ENCODE data around the gene USP37.
A peak's percentile ranks its signal among the peaks of the same experiment; 100 is the strongest.

USP37 gene

GRCh38 chr2:218425531-218425930, 142.6 kb downstream of the USP37 start:
- no peaks in the 10 kb centered on the region for H3K9me3 ChIP-seq (ENCODE audit: control insufficient read depth in 5 of 5, low read length in 5 of 5)
- no peak overlapping the region for H3K27ac ChIP-seq (ENCODE audit: low read depth, low read length)
- H3K9ac ChIP-seq (ENCODE audit: low read length in 5 of 5) = no peak overlapping the region
- H3K27me3 ChIP-seq (ENCODE audit: control insufficient read depth in 5 of 5, insufficient read depth in 4 of 5, low read length in 5 of 5) = peaks cover 0 to 4% (median 0%) of the 10 kb centered on the region in 5 donors
- no peak overlapping the region for H3K4me3 ChIP-seq (ENCODE audit: low read depth in 1 of 5, low read length in 5 of 5)
- no peaks in the 10 kb centered on the region for H3K36me3 ChIP-seq (ENCODE audit: control insufficient read depth in 5 of 5, insufficient read depth in 5 of 5, low read length in 5 of 5)
- no peaks in the 10 kb centered on the region for H3K4me1 ChIP-seq (ENCODE audit: control insufficient read depth in 5 of 5, insufficient read depth in 5 of 5, low read length in 5 of 5)

GRCh38 chr2:218423584-218423983, 144.6 kb downstream of the USP37 start:
- H3K27ac ChIP-seq (ENCODE audit: low read depth, low read length) = no peak overlapping the region
- H3K4me3 ChIP-seq (ENCODE audit: low read depth in 1 of 5, low read length in 5 of 5) = no peak overlapping the region
- no peaks in the 10 kb centered on the region for H3K36me3 ChIP-seq (ENCODE audit: control insufficient read depth in 5 of 5, insufficient read depth in 5 of 5, low read length in 5 of 5)
- peaks cover 0 to 10% (median 3%) of the 10 kb centered on the region in 5 donors for H3K27me3 ChIP-seq (ENCODE audit: control insufficient read depth in 5 of 5, insufficient read depth in 4 of 5, low read length in 5 of 5)
- no peaks in the 10 kb centered on the region for H3K9me3 ChIP-seq (ENCODE audit: control insufficient read depth in 5 of 5, low read length in 5 of 5)
- no peaks in the 10 kb centered on the region for H3K4me1 ChIP-seq (ENCODE audit: control insufficient read depth in 5 of 5, insufficient read depth in 5 of 5, low read length in 5 of 5)
- H3K9ac ChIP-seq (ENCODE audit: low read length in 5 of 5) = no peak overlapping the region

- H3K27ac ChIP-seq (ENCODE audit: low read depth, low read length) = no peak overlapping the region
- H3K4me1 ChIP-seq (ENCODE audit: control insufficient read depth in 5 of 5, insufficient read depth in 5 of 5, low read length in 5 of 5) = no peaks in the 10 kb centered on the region
- H3K36me3 ChIP-seq (ENCODE audit: control insufficient read depth in 5 of 5, insufficient read depth in 5 of 5, low read length in 5 of 5) = no peaks in the 10 kb centered on the region
- no peaks in the 10 kb centered on the region for H3K9me3 ChIP-seq (ENCODE audit: control insufficient read depth in 5 of 5, low read length in 5 of 5)
- H3K4me3 ChIP-seq (ENCODE audit: low read depth in 1 of 5, low read length in 5 of 5) = no peak overlapping the region
- H3K9ac ChIP-seq (ENCODE audit: low read length in 5 of 5) = no peak overlapping the region
- H3K27me3 ChIP-seq (ENCODE audit: control insufficient read depth in 5 of 5, insufficient read depth in 4 of 5, low read length in 5 of 5) = peaks cover 0 to 10% (median 3%) of the 10 kb centered on the region in 5 donors
Measured at GRCh38 chr2:218422403-218423086, 145.6 kb downstream of the USP37 start.

GRCh38 chr2:218421027-218421426, 147.1 kb downstream of the USP37 start:
- no peaks in the 10 kb centered on the region for H3K36me3 ChIP-seq (ENCODE audit: control insufficient read depth in 5 of 5, insufficient read depth in 5 of 5, low read length in 5 of 5)
- H3K9ac ChIP-seq (ENCODE audit: low read length in 5 of 5) = no peak overlapping the region
- H3K4me3 ChIP-seq (ENCODE audit: low read depth in 1 of 5, low read length in 5 of 5) = no peak overlapping the region
- H3K9me3 ChIP-seq (ENCODE audit: control insufficient read depth in 5 of 5, low read length in 5 of 5) = no peaks in the 10 kb centered on the region
- H3K4me1 ChIP-seq (ENCODE audit: control insufficient read depth in 5 of 5, insufficient read depth in 5 of 5, low read length in 5 of 5) = no peaks in the 10 kb centered on the region
- H3K27ac ChIP-seq (ENCODE audit: low read depth, low read length) = no peak overlapping the region
- peaks cover 0 to 10% (median 3%) of the 10 kb centered on the region in 5 donors for H3K27me3 ChIP-seq (ENCODE audit: control insufficient read depth in 5 of 5, insufficient read depth in 4 of 5, low read length in 5 of 5)

GRCh38 chr2:218419630-218420216, 148.4 kb downstream of the USP37 start:
- no peaks in the 10 kb centered on the region for H3K36me3 ChIP-seq (ENCODE audit: control insufficient read depth in 5 of 5, insufficient read depth in 5 of 5, low read length in 5 of 5)
- no peaks in the 10 kb centered on the region for H3K9me3 ChIP-seq (ENCODE audit: control insufficient read depth in 5 of 5, low read length in 5 of 5)
- H3K27me3 ChIP-seq (ENCODE audit: control insufficient read depth in 5 of 5, insufficient read depth in 4 of 5, low read length in 5 of 5) = peaks cover 0 to 10% (median 3%) of the 10 kb centered on the region in 5 donors
- no peak overlapping the region for H3K4me3 ChIP-seq (ENCODE audit: low read depth in 1 of 5, low read length in 5 of 5)
- no peaks in the 10 kb centered on the region for H3K4me1 ChIP-seq (ENCODE audit: control insufficient read depth in 5 of 5, insufficient read depth in 5 of 5, low read length in 5 of 5)
- H3K27ac ChIP-seq (ENCODE audit: low read depth, low read length) = no peak overlapping the region
- H3K9ac ChIP-seq (ENCODE audit: low read length in 5 of 5) = no peak overlapping the region

GRCh38 chr2:218418717-218419458, 149.3 kb downstream of the USP37 start, which contains the start of gene VIL1:
TSS of gene VIL1 (plus strand) at chr2:218419123. CDS start at chr2:218423779, 4,656 bp downstream.
- peaks cover 0 to 10% (median 3%) of the 10 kb centered on the region in 5 donors for H3K27me3 ChIP-seq (ENCODE audit: control insufficient read depth in 5 of 5, insufficient read depth in 4 of 5, low read length in 5 of 5)
- no peak within 1 kb of the TSS for H3K27ac ChIP-seq (ENCODE audit: low read depth, low read length)
- no peak within 1 kb of the TSS for H3K9ac ChIP-seq (ENCODE audit: low read length in 5 of 5)
- no peaks in the 10 kb centered on the region for H3K36me3 ChIP-seq (ENCODE audit: control insufficient read depth in 5 of 5, insufficient read depth in 5 of 5, low read length in 5 of 5)
- H3K4me1 ChIP-seq (ENCODE audit: control insufficient read depth in 5 of 5, insufficient read depth in 5 of 5, low read length in 5 of 5) = no peaks in the 10 kb centered on the region
- no peaks in the 10 kb centered on the region for H3K9me3 ChIP-seq (ENCODE audit: control insufficient read depth in 5 of 5, low read length in 5 of 5)
- H3K4me3 ChIP-seq (ENCODE audit: low read depth in 1 of 5, low read length in 5 of 5) = no peak within 1 kb of the TSS

GRCh38 chr2:218418321-218418716, 149.8 kb downstream of the USP37 start:
- Histone ChIP-seq H3K4me3 (ENCODE audit: low read depth in 1 of 5, low read length in 5 of 5) (no peak overlapping the region), H3K36me3 (ENCODE audit: control insufficient read depth in 5 of 5, insufficient read depth in 5 of 5, low read length in 5 of 5) (no peaks in the 10 kb centered on the region), H3K9me3 (ENCODE audit: control insufficient read depth in 5 of 5, low read length in 5 of 5) (no peaks in the 10 kb centered on the region), H3K27ac (ENCODE audit: low read depth, low read length) (no peak overlapping the region), H3K9ac (ENCODE audit: low read length in 5 of 5) (no peak overlapping the region), H3K27me3 (ENCODE audit: control insufficient read depth in 5 of 5, insufficient read depth in 4 of 5, low read length in 5 of 5) (peaks cover 0 to 10% (median 3%) of the 10 kb centered on the region in 5 donors), H3K4me1 (ENCODE audit: control insufficient read depth in 5 of 5, insufficient read depth in 5 of 5, low read length in 5 of 5) (no peaks in the 10 kb centered on the region)

GRCh38 chr2:218407717-218408116, 160.4 kb downstream of the USP37 start:
- H3K36me3 ChIP-seq (ENCODE audit: control insufficient read depth in 5 of 5, insufficient read depth in 5 of 5, low read length in 5 of 5) = peaks cover 0 to 28% (median 22%) of the 10 kb centered on the region in 5 donors
- no peak overlapping the region for H3K4me3 ChIP-seq (ENCODE audit: low read depth in 1 of 5, low read length in 5 of 5)
- peaks cover 8 to 44% (median 34%) of the 10 kb centered on the region in 5 donors for H3K4me1 ChIP-seq (ENCODE audit: control insufficient read depth in 5 of 5, insufficient read depth in 5 of 5, low read length in 5 of 5)

GRCh38 chr2:218406949-218407618, 161.1 kb downstream of the USP37 start:
- peak overlapping the region; percentile 71 for H3K27ac ChIP-seq (ENCODE audit: low read depth, low read length)
- no peaks in the 10 kb centered on the region for H3K27me3 ChIP-seq (ENCODE audit: control insufficient read depth in 5 of 5, insufficient read depth in 4 of 5, low read length in 5 of 5)
- peaks cover 10 to 50% (median 40%) of the 10 kb centered on the region in 5 donors for H3K4me1 ChIP-seq (ENCODE audit: control insufficient read depth in 5 of 5, insufficient read depth in 5 of 5, low read length in 5 of 5)
- peaks cover 0 to 35% (median 28%) of the 10 kb centered on the region in 5 donors for H3K36me3 ChIP-seq (ENCODE audit: control insufficient read depth in 5 of 5, insufficient read depth in 5 of 5, low read length in 5 of 5)
- H3K9me3 ChIP-seq (ENCODE audit: control insufficient read depth in 5 of 5, low read length in 5 of 5) = no peaks in the 10 kb centered on the region
- H3K4me3 ChIP-seq (ENCODE audit: low read depth in 1 of 5, low read length in 5 of 5) = peak overlapping the region; percentile 8 to 74 (median 56)
- peak overlapping the region; percentile 16 to 77 (median 58) for H3K9ac ChIP-seq (ENCODE audit: low read length in 5 of 5)

More at GRCh38 chr2:218407717-218408116, 160.4 kb downstream of the USP37 start:
- H3K9me3 ChIP-seq (ENCODE audit: control insufficient read depth in 5 of 5, low read length in 5 of 5) = no peaks in the 10 kb centered on the region
- H3K27me3 ChIP-seq (ENCODE audit: control insufficient read depth in 5 of 5, insufficient read depth in 4 of 5, low read length in 5 of 5) = no peaks in the 10 kb centered on the region
- no peak overlapping the region for H3K27ac ChIP-seq (ENCODE audit: low read depth, low read length)
- H3K9ac ChIP-seq (ENCODE audit: low read length in 5 of 5) = no peak overlapping the region

Data from subcutaneous abdominal adipose tissue (tissue), 5 donors.